Middle frontal gyrus (tissue), 1 donor: ENCODE data around the gene TNFRSF19.
"Not testable (repeated sequence)": the region's sequence is repeated elsewhere in the genome, so short reads cannot be mapped to it uniquely, and the experiment has no call there.

Experiments used
- DNase-seq: peaks from one replicate; pipeline ENCODE4 v3.0.0-alpha.2; 2015; ENCODE audit warnings: low spot score; ENCODE audit errors: extremely low spot score

TNFRSF19 gene

DNA sequence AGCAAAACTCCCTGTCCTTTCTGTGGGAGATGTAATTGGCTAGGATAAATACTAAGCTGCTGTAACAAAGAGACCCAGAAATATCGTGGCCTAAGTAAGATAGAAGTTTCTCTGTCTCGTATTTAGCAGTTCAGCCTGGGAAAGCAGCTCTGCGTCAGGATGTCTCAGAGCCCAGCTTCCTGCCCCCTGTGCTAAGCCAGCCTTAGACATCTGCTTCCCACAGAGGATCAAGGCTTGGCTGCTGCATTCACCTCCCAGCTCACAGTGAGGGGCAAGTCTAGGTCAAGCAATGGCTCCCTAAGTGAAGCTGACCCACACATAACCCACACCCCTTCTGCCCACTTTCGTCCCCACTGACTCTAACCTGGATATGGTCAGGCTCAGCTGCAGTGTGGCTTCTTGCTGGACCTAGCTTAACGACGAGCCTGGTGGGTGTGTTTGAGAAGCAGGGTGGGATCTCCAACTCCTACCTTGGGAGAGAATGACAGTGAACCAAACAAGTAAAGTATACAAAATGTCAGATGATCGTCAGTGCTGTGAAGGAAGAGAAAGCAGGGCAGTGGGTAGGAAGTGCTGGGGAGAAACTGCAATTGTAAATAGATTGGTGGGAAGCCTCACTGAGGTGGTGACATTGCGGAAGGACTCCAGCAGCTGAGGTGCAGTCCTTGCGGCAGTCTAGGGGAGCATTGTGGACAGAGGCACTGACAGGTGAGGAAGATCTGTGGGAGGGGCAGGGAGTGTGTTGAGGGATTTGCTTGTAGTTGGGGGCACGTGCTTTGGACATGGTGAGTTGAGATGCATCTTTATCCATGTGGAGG lies 82.9 kb downstream of the TNFRSF19 start:
- no peak for DNase-seq

DNA sequence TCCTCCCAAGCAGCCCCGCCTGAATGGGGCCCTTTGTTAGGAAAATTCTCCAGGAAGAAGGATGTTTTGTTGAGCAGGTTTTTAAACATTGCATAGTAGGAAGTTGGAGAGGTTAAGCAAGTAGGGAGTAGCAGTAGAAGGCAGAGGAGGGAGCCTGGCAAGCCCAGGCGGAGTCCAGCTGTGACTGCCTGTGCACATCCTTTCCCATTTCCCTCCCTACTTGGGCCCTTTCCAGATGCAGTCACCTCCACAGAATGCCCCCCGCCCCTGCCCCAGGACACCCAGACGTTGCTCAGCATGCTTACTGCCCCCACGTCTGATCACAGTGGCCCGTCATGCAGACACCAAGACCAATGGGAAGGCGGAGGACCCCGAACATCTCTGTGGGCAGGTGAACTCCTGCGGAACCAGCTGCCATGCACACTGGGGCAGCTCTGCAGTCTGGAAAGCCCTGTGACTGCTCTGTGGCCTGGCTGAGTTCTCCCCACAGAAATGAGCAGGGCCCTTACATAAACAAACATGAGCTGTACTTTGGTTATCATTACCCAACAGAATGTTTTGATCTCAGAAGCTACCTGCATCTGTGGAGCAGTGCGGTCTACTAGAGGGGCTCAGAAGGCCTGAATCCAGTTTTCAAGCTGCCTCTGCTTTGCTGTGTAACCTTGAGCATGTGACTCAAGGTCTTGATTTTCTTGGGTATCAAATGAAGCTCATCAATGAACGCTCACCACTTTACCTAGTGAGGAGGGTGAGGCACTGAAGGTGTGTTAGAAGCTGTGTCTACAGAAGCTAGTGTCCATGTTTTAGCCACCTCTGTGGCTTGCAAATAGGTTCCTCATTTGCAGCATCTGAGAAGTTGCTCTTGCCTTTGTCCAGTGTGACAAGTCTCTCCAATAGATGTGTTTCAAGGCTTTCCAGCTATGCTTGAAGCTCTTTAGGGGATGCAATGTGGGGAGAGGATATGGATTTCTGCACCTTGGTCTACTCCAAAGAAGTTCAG lies 84.2 kb downstream of the TNFRSF19 start:
- DNase-seq: no peak

DNA sequence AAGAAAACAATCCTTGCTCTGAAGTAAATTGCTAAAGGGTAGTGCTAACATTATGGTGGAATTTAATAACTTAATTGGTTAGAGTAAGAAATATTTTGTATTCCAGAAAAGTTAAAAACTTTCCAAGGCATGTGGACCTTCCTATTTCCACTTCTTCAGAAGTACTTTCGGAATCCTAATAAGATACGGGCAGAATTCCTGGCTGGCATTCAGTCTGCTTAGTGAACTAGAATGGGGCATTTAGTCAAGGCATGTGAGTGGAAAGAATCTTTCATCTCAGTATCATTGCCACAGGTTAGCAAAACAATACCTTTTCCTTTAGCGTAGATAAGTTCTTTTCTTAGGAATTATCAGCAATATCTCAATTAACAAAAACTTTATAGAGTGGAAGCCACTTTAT lies 85.1 kb downstream of the TNFRSF19 start:
- no peak for DNase-seq

DNA sequence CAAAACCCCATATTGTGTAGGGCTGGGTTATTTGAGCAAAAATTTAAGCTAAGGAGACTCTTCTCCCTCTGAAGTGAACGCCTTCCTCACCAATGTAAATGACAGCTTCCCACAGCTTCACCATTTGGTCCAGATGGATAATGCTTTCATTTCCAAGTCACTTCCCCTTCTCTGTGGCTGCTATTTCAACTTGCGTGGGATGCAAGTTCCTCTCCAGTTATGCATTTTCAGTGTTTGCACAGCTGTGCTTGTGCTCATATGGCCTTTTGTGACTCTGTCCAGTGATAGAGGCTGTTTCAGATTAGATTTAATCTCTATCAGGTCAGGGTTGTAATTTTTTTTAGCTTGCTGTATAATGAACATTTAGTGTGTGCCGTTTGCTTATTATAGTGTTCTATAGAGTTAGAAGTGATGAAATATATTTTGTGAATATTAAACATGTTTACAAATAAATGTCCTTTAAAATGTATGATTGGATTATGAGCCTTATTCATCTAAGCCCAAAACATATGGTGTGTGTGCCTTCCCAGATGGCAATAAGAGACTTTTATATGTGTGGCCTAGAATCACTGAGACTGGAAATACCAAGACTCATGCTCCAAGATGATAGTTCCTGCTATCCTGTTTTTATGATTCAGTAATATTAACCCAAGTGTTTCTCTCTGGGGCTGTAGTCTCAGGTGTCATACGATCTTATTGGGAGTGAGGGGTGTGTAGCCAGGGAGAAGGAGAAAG lies 86.6 kb downstream of the TNFRSF19 start:
- DNase-seq: no peak

DNA sequence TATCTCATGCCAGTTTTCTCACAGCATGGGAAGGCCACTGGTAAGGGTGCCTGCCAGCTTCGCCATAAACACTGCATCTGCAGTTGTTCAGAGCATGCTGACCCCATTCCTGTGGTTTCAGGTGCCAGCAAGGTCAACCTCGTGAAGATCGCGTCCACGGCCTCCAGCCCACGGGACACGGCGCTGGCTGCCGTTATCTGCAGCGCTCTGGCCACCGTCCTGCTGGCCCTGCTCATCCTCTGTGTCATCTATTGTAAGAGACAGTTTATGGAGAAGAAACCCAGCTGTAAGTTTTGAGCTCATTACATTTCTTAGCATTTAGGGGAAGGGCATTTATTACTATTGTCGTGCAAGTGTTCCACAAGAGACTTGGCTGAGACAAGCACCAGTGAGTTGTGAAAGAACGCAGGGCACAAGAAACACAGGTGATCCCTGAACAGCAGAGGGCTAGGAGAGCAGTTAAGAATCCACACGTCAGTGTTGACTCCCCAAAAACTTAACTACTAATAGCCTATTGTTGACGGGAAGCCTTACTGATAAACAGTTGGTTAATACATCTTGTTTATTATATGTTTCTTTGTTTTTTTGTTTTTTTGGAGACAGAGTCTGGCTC lies 88.8 kb downstream of the TNFRSF19 start:
- DNase-seq: no peak

DNA sequence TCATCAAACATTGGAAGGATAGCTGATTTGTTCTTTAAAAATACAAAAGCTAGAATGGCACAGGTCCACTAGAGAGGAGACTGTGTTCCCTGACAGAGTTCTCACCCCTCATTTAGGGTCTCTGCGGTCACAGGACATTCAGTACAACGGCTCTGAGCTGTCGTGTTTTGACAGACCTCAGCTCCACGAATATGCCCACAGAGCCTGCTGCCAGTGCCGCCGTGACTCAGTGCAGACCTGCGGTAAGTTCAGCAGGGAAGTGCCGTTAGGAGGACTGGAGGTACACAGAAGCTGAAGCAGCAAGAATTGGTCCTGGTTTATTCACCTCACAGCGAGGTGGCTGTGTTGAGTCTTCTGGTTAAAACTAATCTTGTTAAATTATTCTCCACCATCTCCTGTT lies 90.0 kb downstream of the TNFRSF19 start:
- DNase-seq: no peak

DNA sequence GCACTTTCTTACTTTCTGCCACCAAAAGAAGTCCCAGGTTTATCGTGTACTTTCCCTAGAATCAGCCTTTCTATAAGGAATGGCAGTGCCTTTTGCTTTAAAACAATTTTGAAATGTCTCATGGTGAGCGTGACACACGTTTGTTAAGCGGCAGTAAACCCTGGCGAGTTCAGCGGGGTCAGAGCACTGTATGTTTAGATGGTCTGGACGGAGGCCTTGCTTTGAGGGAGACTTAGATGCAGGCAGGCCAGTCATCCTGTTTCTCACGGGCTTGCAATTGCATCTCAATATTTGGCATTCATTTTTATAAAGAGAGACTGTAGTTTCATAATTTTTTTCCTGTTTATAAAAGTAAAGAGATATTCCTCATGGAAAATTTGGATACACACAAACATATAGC lies 96.4 kb downstream of the TNFRSF19 start:
- DNase-seq: no peak

DNA sequence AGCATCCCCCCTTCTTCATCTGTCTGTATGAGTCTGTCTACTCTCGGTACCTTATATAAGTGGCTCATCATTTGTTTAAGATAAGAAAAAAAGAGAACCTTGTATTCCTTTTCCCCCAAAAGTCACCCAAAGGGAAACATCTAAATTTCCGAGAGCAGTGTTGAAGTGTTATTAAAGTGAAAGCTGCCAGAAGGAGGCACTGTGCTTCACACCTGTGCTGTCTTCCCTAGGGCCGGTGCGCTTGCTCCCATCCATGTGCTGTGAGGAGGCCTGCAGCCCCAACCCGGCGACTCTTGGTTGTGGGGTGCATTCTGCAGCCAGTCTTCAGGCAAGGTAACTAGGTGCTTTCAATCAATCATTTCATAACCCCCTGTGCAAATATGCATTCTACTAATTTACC lies 97.5 kb downstream of the TNFRSF19 start:
- no peak for DNase-seq

DNA sequence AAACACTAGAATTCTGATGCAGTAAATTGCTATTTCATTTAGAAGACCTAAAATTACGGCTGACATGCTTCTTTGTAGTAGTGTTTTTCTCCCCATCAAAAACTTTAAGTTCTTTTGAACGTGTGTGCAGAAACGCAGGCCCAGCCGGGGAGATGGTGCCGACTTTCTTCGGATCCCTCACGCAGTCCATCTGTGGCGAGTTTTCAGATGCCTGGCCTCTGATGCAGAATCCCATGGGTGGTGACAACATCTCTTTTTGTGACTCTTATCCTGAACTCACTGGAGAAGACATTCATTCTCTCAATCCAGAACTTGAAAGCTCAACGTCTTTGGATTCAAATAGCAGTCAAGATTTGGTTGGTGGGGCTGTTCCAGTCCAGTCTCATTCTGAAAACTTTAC lies 98.3 kb downstream of the TNFRSF19 start:
- no peak for DNase-seq

DNA sequence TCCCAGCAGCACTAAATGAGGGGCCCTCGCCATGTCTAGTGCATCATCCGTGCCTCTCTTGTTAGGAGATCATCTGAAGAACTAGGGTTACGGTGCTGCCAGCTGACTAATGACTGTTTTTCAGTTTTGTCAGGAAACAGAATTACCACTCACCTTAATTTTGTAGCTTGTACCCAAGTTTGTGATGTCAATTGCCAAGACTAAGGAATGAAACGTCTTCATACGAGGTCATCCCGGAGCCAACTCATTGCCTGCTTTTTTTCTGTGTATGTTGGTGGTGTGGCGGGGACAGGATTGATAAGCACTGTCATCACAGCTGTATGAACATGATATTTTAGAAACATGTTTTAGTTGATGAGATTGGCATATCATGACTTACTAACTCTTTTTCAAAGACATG lies 100.6 kb downstream of the TNFRSF19 start:
- no peak for DNase-seq

DNA sequence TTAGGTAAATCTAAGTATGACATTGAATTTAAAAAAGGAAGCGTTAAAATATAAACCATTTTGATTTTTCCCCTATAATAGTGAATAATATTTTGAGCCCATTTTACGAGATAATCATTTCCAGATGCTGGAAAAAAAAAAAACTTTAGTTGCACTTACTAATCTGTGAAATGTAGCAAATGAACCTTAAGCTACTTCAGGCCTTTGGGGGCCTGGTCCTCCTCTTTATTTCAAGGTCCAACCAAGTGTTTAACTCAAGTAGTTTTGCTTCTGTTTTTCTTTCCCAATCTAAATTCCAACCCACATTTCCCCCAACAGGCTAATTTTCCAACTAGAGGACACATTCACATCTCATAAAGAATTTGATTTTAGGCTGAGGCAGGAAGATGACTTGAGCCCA lies 101.2 kb downstream of the TNFRSF19 start:
- no peak for DNase-seq

DNA sequence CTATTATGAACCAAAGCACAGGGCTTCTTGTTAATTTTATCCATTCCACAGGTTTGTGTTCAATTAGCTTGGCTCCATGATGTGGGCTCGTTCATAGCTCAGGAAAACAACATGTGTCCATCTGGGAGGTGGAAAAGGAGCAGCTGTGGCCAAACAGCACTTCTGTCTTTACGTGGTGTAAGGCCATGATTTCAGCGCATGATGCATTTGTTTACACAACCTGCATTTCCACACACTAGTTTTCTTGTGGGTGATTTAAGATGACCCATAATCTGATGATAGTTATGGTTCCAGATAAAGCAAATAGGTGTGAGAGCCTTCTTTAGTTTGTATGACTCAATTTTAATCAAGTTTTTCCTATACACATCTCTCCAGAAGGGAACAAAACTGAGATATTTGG lies 101.7 kb downstream of the TNFRSF19 start:
- DNase-seq: no peak

DNA sequence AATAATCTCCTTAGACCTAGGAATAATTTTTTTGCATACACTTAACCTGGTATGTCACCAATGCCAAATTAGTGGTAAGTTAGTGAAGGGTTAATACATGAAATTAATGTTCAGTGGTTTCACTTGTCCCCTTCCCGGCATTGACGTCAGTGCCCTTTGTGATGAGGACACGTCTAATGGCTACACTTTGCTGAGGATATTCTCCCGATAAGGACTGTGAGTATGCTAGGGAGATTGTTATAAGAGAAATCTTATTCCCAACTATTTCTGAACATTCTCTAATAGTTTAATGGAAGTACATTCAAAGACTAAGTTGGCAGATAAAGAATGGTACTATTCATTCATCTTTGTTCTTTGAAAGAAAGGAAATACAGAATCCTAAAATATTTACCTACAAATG lies 102.4 kb downstream of the TNFRSF19 start:
- no peak for DNase-seq

DNA sequence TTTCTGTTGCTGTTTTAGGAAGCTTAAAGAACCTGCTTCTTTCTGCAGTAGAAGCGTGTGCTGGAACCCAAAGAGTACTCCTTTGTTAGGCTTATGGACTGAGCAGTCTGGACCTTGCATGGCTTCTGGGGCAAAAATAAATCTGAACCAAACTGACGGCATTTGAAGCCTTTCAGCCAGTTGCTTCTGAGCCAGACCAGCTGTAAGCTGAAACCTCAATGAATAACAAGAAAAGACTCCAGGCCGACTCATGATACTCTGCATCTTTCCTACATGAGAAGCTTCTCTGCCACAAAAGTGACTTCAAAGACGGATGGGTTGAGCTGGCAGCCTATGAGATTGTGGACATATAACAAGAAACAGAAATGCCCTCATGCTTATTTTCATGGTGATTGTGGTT lies 103.1 kb downstream of the TNFRSF19 start:
- no peak for DNase-seq

DNA sequence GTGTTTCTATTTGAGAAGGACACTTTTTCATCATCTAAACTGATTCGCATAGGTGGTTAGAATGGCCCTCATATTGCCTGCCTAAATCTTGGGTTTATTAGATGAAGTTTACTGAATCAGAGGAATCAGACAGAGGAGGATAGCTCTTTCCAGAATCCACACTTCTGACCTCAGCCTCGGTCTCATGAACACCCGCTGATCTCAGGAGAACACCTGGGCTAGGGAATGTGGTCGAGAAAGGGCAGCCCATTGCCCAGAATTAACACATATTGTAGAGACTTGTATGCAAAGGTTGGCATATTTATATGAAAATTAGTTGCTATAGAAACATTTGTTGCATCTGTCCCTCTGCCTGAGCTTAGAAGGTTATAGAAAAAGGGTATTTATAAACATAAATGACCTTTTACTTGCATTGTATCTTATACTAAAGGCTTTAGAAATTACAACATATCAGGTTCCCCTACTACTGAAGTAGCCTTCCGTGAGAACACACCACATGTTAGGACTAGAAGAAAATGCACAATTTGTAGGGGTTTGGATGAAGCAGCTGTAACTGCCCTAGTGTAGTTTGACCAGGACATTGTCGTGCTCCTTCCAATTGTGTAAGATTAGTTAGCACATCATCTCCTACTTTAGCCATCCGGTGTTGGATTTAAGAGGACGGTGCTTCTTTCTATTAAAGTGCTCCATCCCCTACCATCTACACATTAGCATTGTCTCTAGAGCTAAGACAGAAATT lies 103.8 kb downstream of the TNFRSF19 start:
- DNase-seq: no peak

DNA sequence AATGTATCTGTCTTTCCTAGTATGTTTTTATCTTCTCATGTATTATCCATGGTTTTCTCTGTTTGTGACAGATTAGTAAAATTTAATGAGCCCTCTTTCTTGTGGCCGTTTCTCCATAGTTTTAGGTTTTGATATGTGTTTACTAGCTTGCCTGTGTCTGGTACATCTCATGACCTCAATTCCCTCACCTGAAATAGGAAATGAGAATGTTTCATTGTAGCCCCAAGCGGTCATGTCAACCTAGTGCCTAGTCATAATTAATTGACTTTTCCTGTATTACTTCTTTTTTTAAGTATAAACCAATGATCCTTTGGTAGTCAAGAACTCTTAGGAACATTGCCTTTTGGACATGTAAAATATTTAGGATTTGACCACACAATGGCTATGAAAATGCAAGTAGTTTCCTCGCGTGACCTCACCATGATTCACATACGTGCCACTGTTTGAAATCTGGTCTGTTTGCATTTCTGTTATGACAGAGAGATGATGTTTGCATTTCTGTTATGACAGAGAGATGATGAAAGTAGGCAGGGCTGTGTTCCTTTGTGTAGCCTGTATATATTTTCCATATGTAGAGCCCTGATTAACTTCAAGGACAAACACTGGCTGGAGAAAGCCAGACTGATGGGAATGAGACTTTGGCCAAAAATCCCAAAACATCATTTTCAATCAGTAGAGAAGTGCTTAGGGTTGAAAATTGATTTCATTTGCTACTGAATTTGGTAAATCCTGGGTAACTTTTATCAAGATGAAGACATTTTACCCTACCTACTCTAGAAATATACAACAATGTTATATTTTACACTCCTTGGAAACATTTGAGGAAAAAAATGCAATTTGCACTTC lies 104.8 kb downstream of the TNFRSF19 start:
- no peak for DNase-seq

DNA sequence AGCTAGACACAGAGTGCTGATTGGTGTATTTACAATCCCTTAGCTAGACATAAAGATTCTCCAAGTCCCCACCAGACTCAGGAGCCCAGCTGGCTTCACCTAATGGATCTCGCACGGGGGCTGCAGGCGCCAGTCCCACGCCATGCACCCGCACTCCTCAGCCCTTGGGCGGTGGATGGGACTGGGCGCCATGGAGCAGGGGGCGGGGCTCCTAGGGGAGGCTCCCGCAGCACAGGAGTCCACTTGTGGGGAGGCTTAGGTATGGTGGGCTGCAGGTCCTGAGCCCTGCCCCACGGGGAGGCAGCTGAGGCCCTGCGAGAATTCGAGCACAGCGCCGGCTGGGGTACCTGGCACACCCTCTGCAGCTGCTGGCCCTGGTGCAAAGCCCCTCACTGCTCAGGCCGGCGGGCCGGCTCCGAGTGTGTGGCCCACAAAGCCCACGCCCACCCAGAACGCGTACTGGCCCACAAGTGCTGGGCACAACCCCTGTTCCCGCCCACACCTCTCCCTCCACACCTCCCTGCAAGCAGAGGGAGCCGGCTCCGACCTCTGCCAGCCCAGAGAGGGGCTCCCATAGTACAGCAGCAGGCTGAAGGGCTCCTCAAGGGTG lies 107.6 kb downstream of the TNFRSF19 start:
- not testable (repeated sequence) for DNase-seq

DNA sequence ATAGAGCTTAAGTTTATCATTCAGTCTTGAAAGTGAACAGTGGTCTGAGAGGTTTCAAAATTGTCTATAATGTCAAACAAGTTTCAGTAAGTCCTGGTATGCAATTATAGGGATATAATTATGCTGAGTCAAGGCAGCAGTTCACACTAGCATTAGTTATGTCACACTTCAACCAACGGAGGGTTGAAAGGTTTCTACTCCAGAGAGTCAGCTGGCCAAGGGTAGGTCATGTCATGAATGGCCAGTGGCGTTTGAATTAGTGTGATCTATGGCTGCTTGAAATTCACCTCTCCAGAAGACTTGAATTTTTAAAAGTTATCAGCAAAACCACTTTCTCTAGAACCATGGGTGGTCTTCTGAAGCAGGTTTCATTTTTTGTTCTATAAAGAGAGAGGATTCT lies 108.6 kb downstream of the TNFRSF19 start:
- no peak for DNase-seq

DNA sequence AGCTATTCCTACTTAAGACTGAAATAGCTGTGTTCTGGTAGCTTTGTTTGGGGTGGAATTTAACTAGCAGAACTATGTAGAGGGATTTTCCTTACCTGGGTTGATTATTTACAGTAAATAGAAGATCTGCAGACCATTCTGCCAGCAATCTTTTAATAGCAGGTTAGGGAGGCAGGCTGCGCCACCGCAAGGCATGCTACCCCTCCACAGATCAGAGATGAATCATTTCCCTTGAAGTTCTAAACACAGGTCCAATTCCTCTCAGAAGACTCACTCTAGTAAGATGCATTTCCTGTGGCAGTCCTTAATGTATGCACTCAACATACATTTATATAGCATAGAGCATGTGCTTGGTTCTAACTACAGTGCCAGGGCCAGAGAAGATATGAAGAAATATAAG lies 109.0 kb downstream of the TNFRSF19 start:
- DNase-seq: no peak
